Measurements from ENCODE around the gene GREB1.

Gene GREB1

GRCh38 chr2:11494310-11494709, 39.5 kb upstream of the GREB1 start:
- H3K27ac ChIP-seq = no peak overlapping the region

GRCh38 chr2:11495844-11496681, 37.8 kb upstream of the GREB1 start:
- TF ChIP-seq ZFX (IDR thresholded peaks at IDR 0.05) (no peak), CTCF (conservative IDR thresholded peaks at IDR 0.05) (no peak)
- no peak overlapping the region for H3K27ac ChIP-seq

More at GRCh38 chr2:11494310-11494709, 39.5 kb upstream of the GREB1 start:
- TF ChIP-seq ZFX (IDR thresholded peaks at IDR 0.05) (no peak), CTCF (conservative IDR thresholded peaks at IDR 0.05) (no peak)

GRCh38 chr2:11498543-11499034, 35.3 kb upstream of the GREB1 start:
- H3K27ac ChIP-seq = peak overlapping the region; percentile 58
- TF ChIP-seq ZFX (IDR thresholded peaks at IDR 0.05) (no peak), CTCF (conservative IDR thresholded peaks at IDR 0.05) (no peak)

GRCh38 chr2:11499081-11499743, 34.6 kb upstream of the GREB1 start:
- peak overlapping the region; percentile 58 for H3K27ac ChIP-seq
- TF ChIP-seq CTCF (conservative IDR thresholded peaks at IDR 0.05) = no peak
- no peak for TF ChIP-seq ZFX (IDR thresholded peaks at IDR 0.05)

- no peak overlapping the region for H3K27ac ChIP-seq
- TF ChIP-seq ZFX (IDR thresholded peaks at IDR 0.05) (no peak), CTCF (conservative IDR thresholded peaks at IDR 0.05) (no peak)
Observed at GRCh38 chr2:11500702-11501303, 33.0 kb upstream of the GREB1 start.

- no peak for TF ChIP-seq ZFX (IDR thresholded peaks at IDR 0.05)
- no peak for TF ChIP-seq CTCF (conservative IDR thresholded peaks at IDR 0.05)
- no peak overlapping the region for H3K27ac ChIP-seq
Observed at GRCh38 chr2:11502740-11503292, 31.0 kb upstream of the GREB1 start.

Data from C4-2B (cell line).